Tibial nerve (tissue), 4 donors: ENCODE results near the gene KSR2. TPM values are rescaled to one million over a fixed set of nuclear protein-coding genes. Genes with fewer than 3 reads are reported as not detected.

ENCODE experiments used
- DNase-seq, 2 donors: peaks; one replicate each; pipeline ENCODE4 v3.0.0-alpha.2; 2019; ENCODE audit warnings: low spot score in 2 of 2
- H3K27ac ChIP-seq, 4 donors: fragments of 200-600 bp; sonication (generic) in 3 of 4; one replicate each; pipeline ENCODE4 v1.5.1; 2017 to 2019; ENCODE audit warnings: mild to moderate bottlenecking in 1 of 4
- H3K27me3 ChIP-seq, 2 donors: fragments of 200-600 bp; sonication (generic) in 1 of 2; one replicate each; pipeline versions ENCODE4 v1.5.1 to v1.6.0; 2017 to 2019
- H3K36me3 ChIP-seq, 3 donors: fragments of 200-600 bp; sonication (generic); one replicate each; pipeline ENCODE4 v1.5.1; 2018 to 2019
- H3K4me1 ChIP-seq, 4 donors: fragments of 200-600 bp; sonication (generic) in 3 of 4; one replicate each; pipeline ENCODE4 v1.5.1; 2017 to 2019
- H3K4me3 ChIP-seq, 4 donors: fragments of 200-600 bp; sonication (generic) in 3 of 4; one replicate each; pipeline ENCODE4 v1.5.1; 2017 to 2019; ENCODE audit warnings: mild to moderate bottlenecking in 1 of 4, moderate library complexity in 1 of 4
- H3K9me3 ChIP-seq, 4 donors: fragments of 200-600 bp; sonication (generic) in 3 of 4; one replicate each; pipeline ENCODE4 v1.5.1; 2017 to 2019
- CTCF ChIP-seq, 5 experiments: fragments of 200-600 bp in 3 of 5; fragments of 450-650 bp in 2 of 5; sonication (generic) in 3 of 5; IDR thresholded peaks; one replicate each; pipeline ENCODE4 v1.5.1; 2016 to 2019; ENCODE audit warnings: antibody characterized with exemption in 5 of 5, mild to moderate bottlenecking in 3 of 5, moderate library complexity in 2 of 5
- EP300 ChIP-seq, 2 donors: sonication (generic); formaldehyde crosslinking; IDR thresholded peaks; one replicate each; pipeline ENCODE4 v1.6.1; 2017; ENCODE audit warnings: antibody characterized with exemption in 2 of 2, mild to moderate bottlenecking in 1 of 2
- POLR2A ChIP-seq, 2 donors: fragments of 450-650 bp; IDR thresholded peaks; one replicate each; pipeline ENCODE4 v1.6.1; 2017; ENCODE audit warnings: antibody characterized with exemption in 2 of 2, mild to moderate bottlenecking in 2 of 2, moderate library complexity in 2 of 2
- WGBS, 2 donors: methylation state at CpG; one replicate each; pipeline ENCODE4 v1.1.5; 2018; 5-methylcytosine and 5-hydroxymethylcytosine counted together
- total RNA-seq, 4 donors: library from RNA; depleted of rRNA; stranded (reverse); fragments of >200 nt; gene quantifications; one replicate each; pipeline ENCODE4 v1.1.0, GENCODE V29; 2016

Gene KSR2
- total RNA-seq, 4 donors from 2014 or later, result under 0.01 TPM; not detected in 3

GRCh38 chr12:117797202-117797601, 171.6 kb downstream of the KSR2 start:
- WGBS, 2 donors, result 78 to 87% methylated on average over 3 of the region's 3 CpGs

GRCh38 chr12:117792877-117793424, 175.8 kb downstream of the KSR2 start:
- DNase-seq, result no peak
- Histone ChIP-seq H3K9me3 (no peaks in the 10 kb centered on the region), H3K4me1 (no peaks in the 10 kb centered on the region), H3K4me3 (no peak overlapping the region), H3K27me3 (no peaks in the 10 kb centered on the region), H3K36me3 (no peaks in the 10 kb centered on the region), H3K27ac (no peak overlapping the region)
- TF ChIP-seq POLR2A (IDR thresholded peaks at IDR 0.05) (no peak), CTCF (IDR thresholded peaks at IDR 0.05) (no peak), EP300 (IDR thresholded peaks at IDR 0.05) (no peak)
- WGBS, 2 donors, result 85 to 94% methylated on average over 8 of the region's 8 CpGs

More at GRCh38 chr12:117797202-117797601, 171.6 kb downstream of the KSR2 start:
- no peaks in the 10 kb centered on the region for H3K27me3 ChIP-seq
- no peak overlapping the region for H3K4me3 ChIP-seq
- no peaks in the 10 kb centered on the region for H3K4me1 ChIP-seq
- TF ChIP-seq EP300 (IDR thresholded peaks at IDR 0.05) (no peak), CTCF (IDR thresholded peaks at IDR 0.05) (no peak), POLR2A (IDR thresholded peaks at IDR 0.05) (no peak)
- no peaks in the 10 kb centered on the region for H3K9me3 ChIP-seq
- H3K27ac ChIP-seq, result no peak overlapping the region
- no peak for DNase-seq
- no peaks in the 10 kb centered on the region for H3K36me3 ChIP-seq

- Histone ChIP-seq H3K4me3 (no peak overlapping the region), H3K36me3 (no peaks in the 10 kb centered on the region), H3K27ac (no peak overlapping the region), H3K27me3 (no peaks in the 10 kb centered on the region), H3K4me1 (no peaks in the 10 kb centered on the region), H3K9me3 (no peaks in the 10 kb centered on the region)
- DNase-seq, result no peak
- WGBS, 2 donors, result 76% methylated on average over 4 of the region's 4 CpGs
- TF ChIP-seq EP300 (IDR thresholded peaks at IDR 0.05) (no peak), CTCF (IDR thresholded peaks at IDR 0.05) (no peak), POLR2A (IDR thresholded peaks at IDR 0.05) (no peak)
These were observed 176.3 kb downstream of the KSR2 start for GRCh38 chr12:117792471-117792870.

- WGBS, 2 donors, result 31 to 82% methylated on average over 2 of the region's 2 CpGs
- H3K36me3 ChIP-seq, result no peaks in the 10 kb centered on the region
- H3K4me1 ChIP-seq, result no peaks in the 10 kb centered on the region
- DNase-seq, result no peak
- H3K9me3 ChIP-seq, result no peaks in the 10 kb centered on the region
- TF ChIP-seq CTCF (IDR thresholded peaks at IDR 0.05), result no peak
- TF ChIP-seq POLR2A (IDR thresholded peaks at IDR 0.05), result no peak
- no peak for TF ChIP-seq EP300 (IDR thresholded peaks at IDR 0.05)
- no peak overlapping the region for H3K27ac ChIP-seq
- H3K4me3 ChIP-seq, result no peak overlapping the region
- no peaks in the 10 kb centered on the region for H3K27me3 ChIP-seq
These were observed 177.8 kb downstream of the KSR2 start for GRCh38 chr12:117790948-117791347.

- no peak for DNase-seq
- no peaks in the 10 kb centered on the region for H3K4me1 ChIP-seq
- no peak for TF ChIP-seq POLR2A (IDR thresholded peaks at IDR 0.05)
- no peak for TF ChIP-seq CTCF (IDR thresholded peaks at IDR 0.05)
- TF ChIP-seq EP300 (IDR thresholded peaks at IDR 0.05), result no peak
- no peaks in the 10 kb centered on the region for H3K27me3 ChIP-seq
- no peaks in the 10 kb centered on the region for H3K36me3 ChIP-seq
- WGBS, 2 donors, result 46 to 55% methylated on average over 2 of the region's 2 CpGs
- no peak overlapping the region for H3K4me3 ChIP-seq
- no peak overlapping the region for H3K27ac ChIP-seq
- no peaks in the 10 kb centered on the region for H3K9me3 ChIP-seq
These were observed 178.6 kb downstream of the KSR2 start for GRCh38 chr12:117790198-117790597.
